Measurements from ENCODE around the gene KRTAP10-4.

GRCh38 chr21:44540741-44541288 is 32.7 kb upstream of the KRTAP10-4 start:
- TF ChIP-seq EZH2 (IDR thresholded peaks at IDR 0.05; ENCODE audit: borderline replicate concordance, low read depth, low read length, severe bottlenecking) (no peak), CTCF (IDR thresholded peaks at IDR 0.05; ENCODE audit: borderline replicate concordance, extremely low read depth, low read length, poor library complexity, severe bottlenecking) (no peak)

Measured in DND-41 (cell line).